GM18507 (cell line): ENCODE data around the gene ADAMTS19.

Experiments
- DNase-seq: peaks from one replicate; pipeline ENCODE4 v3.0.0; 2011; ENCODE audit warnings: low read depth; ENCODE audit not compliant: insufficient read length; ENCODE audit errors: extremely low spot score
- FAIRE-seq: peaks from 2 replicates; lab custom pipeline; 2011; peaks lifted over from hg19 to GRCh38; lab: Jason Lieb, UNC

Gene ADAMTS19

DNA sequence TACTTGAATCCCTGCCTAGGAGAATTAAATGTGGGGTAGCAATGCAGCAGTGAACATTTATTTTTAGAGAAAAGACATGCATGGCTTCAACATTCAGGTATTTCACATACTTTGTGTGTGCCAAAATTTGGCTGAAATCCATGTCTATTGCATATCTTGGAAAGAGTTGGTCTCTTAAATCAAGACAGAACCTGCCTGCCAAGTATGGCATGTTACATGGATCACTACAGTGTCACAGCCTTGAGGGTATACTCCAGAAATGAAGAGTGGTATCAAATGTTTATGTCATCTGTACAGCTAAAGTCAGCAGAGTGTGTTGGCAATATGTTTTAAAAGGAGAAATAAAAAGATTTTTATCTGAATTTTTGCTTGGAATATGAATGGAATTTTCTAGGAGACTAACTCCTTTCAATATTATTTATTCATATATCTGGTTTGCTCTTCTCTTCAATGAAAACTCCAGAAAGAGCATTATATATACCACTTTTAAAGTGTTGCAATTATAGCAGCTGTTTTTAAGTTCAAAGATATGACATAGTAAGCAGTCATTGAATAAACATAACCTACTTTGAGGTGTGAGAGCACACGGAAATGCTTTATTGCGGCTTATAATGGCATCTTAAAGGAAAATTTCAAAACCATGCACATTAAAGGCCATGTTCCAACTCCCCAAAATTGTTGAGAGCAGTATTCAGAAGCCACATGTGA, 192.4 kb downstream of the ADAMTS19 start:
- DNase-seq, result no peak
- FAIRE-seq, result no peak

- DNase-seq (no peak), FAIRE-seq (no peak)
These were observed 192.9 kb downstream of the ADAMTS19 start for GRCh38 chr5:129653057-129653375.

GRCh38 chr5:129653442-129653841, 193.3 kb downstream of the ADAMTS19 start:
- no peak for FAIRE-seq
- DNase-seq, result no peak

DNA sequence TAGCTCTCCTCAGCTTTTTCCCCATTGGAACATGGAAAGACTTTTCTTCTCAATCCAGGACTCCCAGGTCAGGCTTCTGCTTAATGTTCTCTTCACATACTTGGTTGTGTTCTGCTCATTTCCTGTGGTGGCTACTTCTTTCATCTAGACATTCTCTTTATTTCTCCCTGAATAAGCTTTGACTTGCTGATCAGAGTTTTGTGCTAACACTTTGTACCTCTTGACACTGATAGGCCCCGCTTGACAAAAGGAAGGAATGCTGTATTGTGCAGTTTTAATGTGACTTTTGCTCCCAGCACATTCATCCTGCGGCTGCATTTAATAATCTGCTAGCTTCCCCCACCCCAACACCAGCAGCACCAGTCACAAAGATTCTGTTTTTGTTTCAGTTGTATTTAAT, 196.9 kb downstream of the ADAMTS19 start:
- DNase-seq (no peak), FAIRE-seq (no peak)

DNA sequence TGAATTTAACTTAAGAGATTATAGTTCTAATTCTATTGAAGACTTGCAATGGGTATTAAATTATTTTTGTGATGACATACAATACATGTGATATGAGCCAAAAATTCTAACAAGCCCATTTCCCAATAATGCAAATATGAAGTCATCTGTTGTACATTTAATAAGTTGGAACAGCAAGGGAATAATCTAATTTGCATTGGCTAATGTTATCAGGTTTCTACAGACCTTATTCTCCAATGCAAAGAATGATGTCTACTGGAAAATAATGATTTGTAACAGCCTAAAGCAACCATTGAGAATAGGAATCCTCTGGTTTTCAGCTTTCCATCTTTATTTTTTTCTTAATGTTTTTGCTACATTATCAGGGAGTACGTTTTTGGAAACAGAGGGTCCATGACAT, 198.7 kb downstream of the ADAMTS19 start:
- DNase-seq (no peak), FAIRE-seq (no peak)

- no peak for FAIRE-seq
These were observed 201.4 kb downstream of the ADAMTS19 start for GRCh38 chr5:129661366-129662035.

DNA sequence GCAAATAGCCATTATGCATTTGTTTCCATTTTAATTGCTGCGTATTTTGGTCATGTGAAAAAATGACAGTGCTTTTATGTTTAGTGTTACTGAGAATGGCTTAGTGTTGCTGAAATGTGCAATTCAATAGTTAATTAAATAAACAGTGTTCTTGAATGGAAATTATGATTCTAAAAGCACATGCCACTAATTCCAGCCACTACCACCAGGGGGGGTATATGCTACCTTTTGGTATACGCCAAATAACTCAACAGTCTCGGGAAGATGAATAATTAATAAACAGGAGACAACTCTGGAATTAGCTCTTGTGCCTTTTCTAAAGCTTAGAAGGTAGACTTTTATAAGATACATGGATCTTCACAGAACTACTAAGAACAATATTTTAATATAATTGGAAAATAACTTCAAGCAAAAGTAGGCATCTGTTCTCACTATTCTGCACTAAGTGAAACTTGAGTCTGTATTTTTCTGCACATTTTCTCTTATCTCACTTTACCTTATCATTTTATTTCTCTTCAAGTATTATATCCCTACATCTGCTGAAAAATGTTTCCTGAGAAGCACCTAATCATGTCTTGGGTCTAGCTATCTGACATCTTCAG, 204.3 kb downstream of the ADAMTS19 start:
- no peak for FAIRE-seq

More at GRCh38 chr5:129661366-129662035, 201.4 kb downstream of the ADAMTS19 start:
- no peak for DNase-seq

GRCh38 chr5:129670957-129671500, 210.9 kb downstream of the ADAMTS19 start:
- FAIRE-seq (no peak), DNase-seq (no peak)

More for the DNA sequence above, 204.3 kb downstream of the ADAMTS19 start:
- no peak for DNase-seq

DNA sequence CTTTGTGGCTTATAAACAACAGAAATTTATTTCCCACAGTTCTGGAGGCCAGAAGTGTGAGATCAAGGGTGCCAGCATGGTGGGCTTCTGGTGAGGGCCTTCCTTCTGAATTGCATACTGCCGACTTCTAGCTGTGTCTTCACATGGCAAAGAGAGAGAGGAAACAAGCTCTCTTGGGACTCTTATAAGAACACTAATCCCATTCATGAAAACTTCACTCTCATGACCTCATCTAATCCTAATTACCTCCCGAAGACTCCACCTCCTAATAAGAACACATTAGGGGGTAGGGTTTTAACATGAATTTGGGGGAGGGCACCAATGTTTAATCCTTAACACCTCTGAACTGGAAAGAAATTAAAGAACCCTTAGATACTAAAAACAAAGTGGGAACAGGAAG, 211.9 kb downstream of the ADAMTS19 start:
- DNase-seq (no peak), FAIRE-seq (no peak)

DNA sequence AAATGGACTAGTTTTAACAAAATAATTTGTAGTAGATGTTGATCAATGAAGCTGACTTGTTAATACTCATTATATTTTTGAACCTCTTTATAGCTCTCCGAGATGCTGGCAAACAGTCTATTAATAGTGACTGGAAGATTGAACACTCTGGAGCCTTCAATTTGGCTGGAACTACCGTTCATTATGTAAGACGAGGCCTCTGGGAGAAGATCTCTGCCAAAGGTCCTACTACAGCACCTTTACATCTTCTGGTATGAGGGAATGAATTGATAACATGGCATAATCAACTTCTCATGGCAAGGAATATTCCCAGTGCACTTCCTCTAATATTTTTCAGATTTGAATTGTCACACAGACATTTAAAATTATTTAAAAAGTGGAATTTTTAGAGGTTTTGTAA, 219.6 kb downstream of the ADAMTS19 start:
- FAIRE-seq, result no peak
- DNase-seq, result no peak

- FAIRE-seq (no peak), DNase-seq (no peak)
These were observed 227.8 kb downstream of the ADAMTS19 start for GRCh38 chr5:129687941-129688340.

DNA sequence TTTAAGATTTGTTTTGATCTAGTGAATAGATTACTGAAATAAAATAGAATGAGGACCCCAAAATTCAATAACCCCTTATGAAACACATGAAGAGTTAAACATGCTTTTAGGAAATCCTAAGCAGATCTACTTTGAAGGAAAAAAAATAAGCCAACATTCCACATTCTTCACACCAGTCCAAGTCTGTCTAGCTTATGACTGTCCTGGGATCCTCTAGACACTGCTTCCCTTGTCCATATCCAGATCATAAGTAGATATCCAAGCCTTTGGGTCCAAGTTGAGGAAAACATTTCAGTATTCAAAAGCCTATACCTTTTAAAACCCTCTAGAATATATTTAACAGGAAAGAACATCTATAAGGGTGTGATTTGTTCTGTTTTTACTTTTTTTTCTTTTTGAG, 228.9 kb downstream of the ADAMTS19 start:
- no peak for FAIRE-seq
- DNase-seq, result no peak

GRCh38 chr5:129691220-129691619, 231.1 kb downstream of the ADAMTS19 start:
- FAIRE-seq (no peak), DNase-seq (no peak)

- DNase-seq (no peak), FAIRE-seq (no peak)
These were observed 236.5 kb downstream of the ADAMTS19 start for GRCh38 chr5:129696636-129697035.

DNA sequence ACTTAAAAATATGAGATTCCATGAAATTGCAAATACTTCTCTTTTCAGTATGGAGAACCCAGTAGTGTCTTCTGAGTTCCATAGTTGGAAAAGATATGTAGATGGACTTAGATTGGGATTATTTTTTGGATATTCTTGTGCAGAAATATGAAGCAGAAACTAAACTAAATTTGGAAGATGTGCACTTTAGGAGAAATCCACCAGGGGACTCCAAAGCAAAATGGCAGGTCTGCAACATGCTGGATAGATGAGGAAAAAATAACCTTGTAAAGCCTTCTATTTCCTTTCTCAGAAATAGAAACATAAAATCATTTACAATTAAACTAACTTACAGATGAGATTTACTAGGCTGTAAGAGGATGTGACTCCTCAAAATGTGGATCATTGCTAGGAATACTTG, 238.6 kb downstream of the ADAMTS19 start:
- no peak for DNase-seq
- FAIRE-seq, result no peak

- FAIRE-seq, result no peak
- no peak for DNase-seq
These were observed 256.1 kb downstream of the ADAMTS19 start for GRCh38 chr5:129716235-129716634.

GRCh38 chr5:129716651-129717050, 256.6 kb downstream of the ADAMTS19 start:
- FAIRE-seq (no peak), DNase-seq (no peak)

GRCh38 chr5:129717751-129718310, 257.7 kb downstream of the ADAMTS19 start:
- DNase-seq (no peak), FAIRE-seq (no peak)

GRCh38 chr5:129718471-129719090, 258.5 kb downstream of the ADAMTS19 start:
- no peak for DNase-seq
- FAIRE-seq, result no peak

GRCh38 chr5:129724222-129724621, 264.1 kb downstream of the ADAMTS19 start:
- no peak for DNase-seq

More at GRCh38 chr5:129724222-129724621, 264.1 kb downstream of the ADAMTS19 start:
- no peak for FAIRE-seq
